Cardiac fibroblast (primary cell): ENCODE data around the gene TIAL1.
"Not testable (repeated sequence)": the region's sequence is repeated elsewhere in the genome, so short reads cannot be mapped to it uniquely, and the experiment has no call there.

Experiments
- DNase-seq, 2 donors: peaks; one replicate each; pipeline versions ENCODE4 v3.0.0 to v3.0.0-alpha.2; 2010; ENCODE audit warnings: low read depth in 2 of 2
- H3K4me3 ChIP-seq, 2 donors: replicated peaks in 1 of 2; 1 replicate in 1 of 2; 2 replicates in 1 of 2; pipeline ENCODE4 v1.5.1; 2011; ENCODE audit warnings: low read depth in 2 of 2, low read length in 2 of 2, mild to moderate bottlenecking in 2 of 2, moderate library complexity in 1 of 2
- CTCF ChIP-seq: IDR thresholded peaks from one replicate; pipeline ENCODE4 v1.5.1; 2011; ENCODE audit warnings: low read depth, mild to moderate bottlenecking, low read length, inconsistent platforms

The TIAL1 gene

GRCh38 chr10:119630300-119630699, 33.5 kb upstream of the TIAL1 start:
- no peak overlapping the region for H3K4me3 ChIP-seq
- no peak for DNase-seq
- no peak for TF ChIP-seq CTCF

- H3K4me3 ChIP-seq: no peak overlapping the region
- DNase-seq: no peak
- no peak for TF ChIP-seq CTCF
Observed at GRCh38 chr10:119625570-119626280, 29.0 kb upstream of the TIAL1 start.

GRCh38 chr10:119621078-119621384, 24.3 kb upstream of the TIAL1 start:
- DNase-seq: no peak
- no peak overlapping the region for H3K4me3 ChIP-seq
- TF ChIP-seq CTCF: no peak

GRCh38 chr10:119620241-119621077, 23.7 kb upstream of the TIAL1 start:
- no peak overlapping the region for H3K4me3 ChIP-seq
- peak; percentile 20 to 34 for DNase-seq
- TF ChIP-seq CTCF: no peak

GRCh38 chr10:119619811-119620210, 23.0 kb upstream of the TIAL1 start:
- not testable (repeated sequence) for H3K4me3 ChIP-seq, DNase-seq

- TF ChIP-seq CTCF: no peak
- H3K4me3 ChIP-seq: no peak overlapping the region
- DNase-seq: peak in 1 of 2 donors; percentile 11
Observed at GRCh38 chr10:119619215-119619614, 22.5 kb upstream of the TIAL1 start.

GRCh38 chr10:119616882-119617570, 20.3 kb upstream of the TIAL1 start:
- peak; percentile 57 to 60 for DNase-seq
- peak; percentile 62 for TF ChIP-seq CTCF
- no peak overlapping the region for H3K4me3 ChIP-seq
